ENCODE results near the gene PLPP4. TPM values are rescaled to one million over a fixed set of nuclear protein-coding genes. Genes with fewer than 3 reads are reported as not detected.
A peak's percentile ranks its signal among the peaks of the same experiment; 100 is the strongest.

PLPP4 gene
- polyA plus RNA-seq, 6 donors from 2014 or later = not detected

- ATAC-seq (ENCODE audit: low read depth in 2 of 2) (no peak), DNase-seq (no peak)
- H3K27ac Mint-ChIP-seq = no peak overlapping the region
- H3K36me3 Mint-ChIP-seq = no peaks in the 10 kb centered on the region
- peak overlapping the region in 1 of 8 donors; percentile 48 for H3K4me3 Mint-ChIP-seq
- H3K9me3 Mint-ChIP-seq = peaks cover 0 to 4% (median 0%) of the 10 kb centered on the region in 7 donors
- peaks cover 8 to 18% (median 11%) of the 10 kb centered on the region in 3 donors for H3K27me3 Mint-ChIP-seq
- H3K4me1 Mint-ChIP-seq = no peaks in the 10 kb centered on the region
These were observed 24.8 kb upstream of the PLPP4 start for GRCh38 chr10:120432209-120432608.

- Mint-ChIP-seq H3K27me3 (peaks cover 8 to 18% (median 11%) of the 10 kb centered on the region in 3 donors), H3K27ac (no peak overlapping the region), H3K9me3 (peaks cover 0 to 4% (median 0%) of the 10 kb centered on the region in 7 donors), H3K4me3 (no peak overlapping the region), H3K36me3 (no peaks in the 10 kb centered on the region), H3K4me1 (no peaks in the 10 kb centered on the region)
- ATAC-seq (ENCODE audit: low read depth in 2 of 2) = no peak
- no peak for DNase-seq
These were observed 23.9 kb upstream of the PLPP4 start for GRCh38 chr10:120433141-120433540.

GRCh38 chr10:120436439-120437112 lies 20.5 kb upstream of the PLPP4 start:
- peaks cover 4 to 12% (median 7%) of the 10 kb centered on the region in 3 donors for H3K27me3 Mint-ChIP-seq
- peaks cover 0 to 6% (median 0%) of the 10 kb centered on the region in 7 donors for H3K9me3 Mint-ChIP-seq
- no peak overlapping the region for H3K27ac Mint-ChIP-seq
- no peaks in the 10 kb centered on the region for H3K36me3 Mint-ChIP-seq
- no peaks in the 10 kb centered on the region for H3K4me1 Mint-ChIP-seq
- ATAC-seq (ENCODE audit: low read depth in 2 of 2) (no peak), DNase-seq (no peak)
- H3K4me3 Mint-ChIP-seq = peak overlapping the region in 1 of 8 donors; percentile 52

- no peaks in the 10 kb centered on the region for H3K36me3 Mint-ChIP-seq
- peaks cover 0 to 6% (median 0%) of the 10 kb centered on the region in 7 donors for H3K9me3 Mint-ChIP-seq
- no peak overlapping the region for H3K27ac Mint-ChIP-seq
- H3K4me1 Mint-ChIP-seq = no peaks in the 10 kb centered on the region
- peaks cover 0 to 7% (median 2%) of the 10 kb centered on the region in 3 donors for H3K27me3 Mint-ChIP-seq
- no peak for ATAC-seq (ENCODE audit: low read depth in 2 of 2)
- H3K4me3 Mint-ChIP-seq = no peak overlapping the region
- DNase-seq = no peak
These were observed 19.5 kb upstream of the PLPP4 start for GRCh38 chr10:120437541-120437940.

GRCh38 chr10:120451968-120452367 lies 5.1 kb upstream of the PLPP4 start:
- ATAC-seq (ENCODE audit: low read depth in 2 of 2) = no peak
- H3K4me3 Mint-ChIP-seq = no peak overlapping the region

GRCh38 chr10:120453319-120453718 lies 3.7 kb upstream of the PLPP4 start:
- Mint-ChIP-seq H3K4me3 (no peak overlapping the region), H3K9me3 (peaks cover 0 to 15% (median 5%) of the 10 kb centered on the region in 7 donors), H3K36me3 (peaks cover 0 to 7% of the 10 kb centered on the region in 2 donors), H3K27ac (no peak overlapping the region), H3K27me3 (peaks cover 10 to 35% (median 34%) of the 10 kb centered on the region in 3 donors), H3K4me1 (peaks cover 0 to 9% (median 4%) of the 10 kb centered on the region in 3 donors)
- no peak for DNase-seq
- no peak for ATAC-seq (ENCODE audit: low read depth in 2 of 2)

More at GRCh38 chr10:120451968-120452367, 5.1 kb upstream of the PLPP4 start:
- no peak for DNase-seq
- Mint-ChIP-seq H3K36me3 (no peaks in the 10 kb centered on the region), H3K9me3 (peaks cover 0 to 15% (median 6%) of the 10 kb centered on the region in 7 donors), H3K27ac (no peak overlapping the region), H3K4me1 (peaks cover 0 to 2% (median 0%) of the 10 kb centered on the region in 3 donors), H3K27me3 (peaks cover 10 to 24% (median 22%) of the 10 kb centered on the region in 3 donors)

GRCh38 chr10:120453886-120454285 lies 3.1 kb upstream of the PLPP4 start:
- Mint-ChIP-seq H3K27me3 (peaks cover 16 to 40% (median 39%) of the 10 kb centered on the region in 3 donors), H3K4me3 (no peak overlapping the region), H3K27ac (no peak overlapping the region), H3K9me3 (peaks cover 0 to 9% (median 3%) of the 10 kb centered on the region in 7 donors), H3K36me3 (peaks cover 0 to 11% of the 10 kb centered on the region in 2 donors), H3K4me1 (peaks cover 0 to 9% (median 4%) of the 10 kb centered on the region in 3 donors)
- no peak for ATAC-seq (ENCODE audit: low read depth in 2 of 2)
- no peak for DNase-seq

GRCh38 chr10:120455004-120455403 lies 2.0 kb upstream of the PLPP4 start:
- ATAC-seq (ENCODE audit: low read depth in 2 of 2) (no peak), DNase-seq (no peak)
- H3K4me1 Mint-ChIP-seq = peaks cover 0 to 9% (median 4%) of the 10 kb centered on the region in 3 donors
- H3K9me3 Mint-ChIP-seq = peaks cover 0 to 7% (median 0%) of the 10 kb centered on the region in 7 donors
- H3K4me3 Mint-ChIP-seq = no peak overlapping the region
- peaks cover 20 to 49% (median 42%) of the 10 kb centered on the region in 3 donors for H3K27me3 Mint-ChIP-seq
- peaks cover 0 to 11% of the 10 kb centered on the region in 2 donors for H3K36me3 Mint-ChIP-seq
- no peak overlapping the region for H3K27ac Mint-ChIP-seq

GRCh38 chr10:120455606-120456005 lies 1.4 kb upstream of the PLPP4 start:
- no peak for ATAC-seq (ENCODE audit: low read depth in 2 of 2)
- peaks cover 0 to 7% (median 0%) of the 10 kb centered on the region in 7 donors for H3K9me3 Mint-ChIP-seq
- H3K4me1 Mint-ChIP-seq = peaks cover 0 to 9% (median 4%) of the 10 kb centered on the region in 3 donors
- H3K27me3 Mint-ChIP-seq = peaks cover 26 to 53% (median 42%) of the 10 kb centered on the region in 3 donors
- no peak for DNase-seq
- peaks cover 0 to 11% of the 10 kb centered on the region in 2 donors for H3K36me3 Mint-ChIP-seq
- H3K27ac Mint-ChIP-seq = no peak overlapping the region
- H3K4me3 Mint-ChIP-seq = no peak overlapping the region

- Mint-ChIP-seq H3K4me3 (no peak overlapping the region), H3K36me3 (peaks cover 0 to 11% of the 10 kb centered on the region in 2 donors), H3K27me3 (peaks cover 32 to 59% (median 47%) of the 10 kb centered on the region in 3 donors), H3K4me1 (peaks cover 0 to 9% (median 4%) of the 10 kb centered on the region in 3 donors), H3K9me3 (peaks cover 0 to 7% (median 0%) of the 10 kb centered on the region in 7 donors), H3K27ac (no peak overlapping the region)
- no peak for ATAC-seq (ENCODE audit: low read depth in 2 of 2)
- DNase-seq = no peak
These were observed 843 bp upstream of the PLPP4 start for GRCh38 chr10:120456143-120456625.

GRCh38 chr10:120457431-120458172 lies 575 bp downstream of the PLPP4 start:
- Mint-ChIP-seq H3K9me3 (peaks cover 0 to 5% (median 0%) of the 10 kb centered on the region in 7 donors), H3K4me1 (peaks cover 0 to 9% (median 4%) of the 10 kb centered on the region in 3 donors), H3K27me3 (peaks cover 39 to 63% (median 55%) of the 10 kb centered on the region in 3 donors), H3K27ac (peak overlapping the region in 1 of 6 donors; percentile 71), H3K36me3 (peaks cover 0 to 11% of the 10 kb centered on the region in 2 donors), H3K4me3 (peak overlapping the region in 2 of 8 donors; percentile 23 to 47)
- DNase-seq (no peak), ATAC-seq (ENCODE audit: low read depth in 2 of 2) (no peak)

GRCh38 chr10:120458432-120458831 lies 1.4 kb downstream of the PLPP4 start:
- Mint-ChIP-seq H3K36me3 (peaks cover 0 to 11% of the 10 kb centered on the region in 2 donors), H3K9me3 (peaks cover 0 to 2% (median 0%) of the 10 kb centered on the region in 7 donors), H3K27me3 (peaks cover 39 to 63% (median 55%) of the 10 kb centered on the region in 3 donors), H3K4me3 (no peak overlapping the region), H3K4me1 (peaks cover 0 to 9% (median 4%) of the 10 kb centered on the region in 3 donors), H3K27ac (no peak overlapping the region)
- ATAC-seq (ENCODE audit: low read depth in 2 of 2) = no peak
- no peak for DNase-seq

- no peak overlapping the region for H3K27ac Mint-ChIP-seq
- ATAC-seq (ENCODE audit: low read depth in 2 of 2) = no peak
- no peak for DNase-seq
- peaks cover 0 to 11% of the 10 kb centered on the region in 2 donors for H3K36me3 Mint-ChIP-seq
- no peak overlapping the region for H3K4me3 Mint-ChIP-seq
- peaks cover 0 to 2% (median 0%) of the 10 kb centered on the region in 7 donors for H3K9me3 Mint-ChIP-seq
- peaks cover 0 to 9% (median 4%) of the 10 kb centered on the region in 3 donors for H3K4me1 Mint-ChIP-seq
- H3K27me3 Mint-ChIP-seq = peaks cover 39 to 63% (median 55%) of the 10 kb centered on the region in 3 donors
These were observed 2.2 kb downstream of the PLPP4 start for GRCh38 chr10:120459185-120459584.
